Activated CD4-positive, alpha-beta T cell treated with anti-CD3 and anti-CD28 coated beads for 1 hour (primary cell): ENCODE results near the gene FAF2.
"Not testable (repeated sequence)": the region's sequence is repeated elsewhere in the genome, so short reads cannot be mapped to it uniquely, and the experiment has no call there.

Experiments used
- DNase-seq: peaks from one replicate; pipeline ENCODE4 v3.0.0-alpha.2; 2020

Gene FAF2

GRCh38 chr5:176463113-176463764 is 15.1 kb downstream of the FAF2 start:
- DNase-seq = no peak

- DNase-seq = no peak
Observed at GRCh38 chr5:176466245-176466871, 18.2 kb downstream of the FAF2 start.

GRCh38 chr5:176469296-176469695 is 21.1 kb downstream of the FAF2 start:
- DNase-seq = no peak

- no peak for DNase-seq
Observed at GRCh38 chr5:176470539-176470938, 22.4 kb downstream of the FAF2 start.

- DNase-seq = no peak
Observed at GRCh38 chr5:176471098-176471497, 22.9 kb downstream of the FAF2 start.

GRCh38 chr5:176473335-176474006 is 25.3 kb downstream of the FAF2 start:
- DNase-seq = no peak

- DNase-seq = no peak
Observed at GRCh38 chr5:176474476-176474875, 26.3 kb downstream of the FAF2 start.

- no peak for DNase-seq
Observed at GRCh38 chr5:176481711-176482110, 33.5 kb downstream of the FAF2 start.

GRCh38 chr5:176485176-176485575 is 37.0 kb downstream of the FAF2 start:
- DNase-seq = no peak

- DNase-seq = no peak
Observed at GRCh38 chr5:176486189-176486757, 38.1 kb downstream of the FAF2 start.

- not testable (repeated sequence) for DNase-seq
Observed at GRCh38 chr5:176487160-176487559, 39.0 kb downstream of the FAF2 start.

GRCh38 chr5:176489077-176489476 is 40.9 kb downstream of the FAF2 start:
- no peak for DNase-seq

- no peak for DNase-seq
Observed at GRCh38 chr5:176490301-176490700, 42.1 kb downstream of the FAF2 start.

- DNase-seq = no peak
Observed at GRCh38 chr5:176491101-176491502, 42.9 kb downstream of the FAF2 start.

- no peak for DNase-seq
Observed at GRCh38 chr5:176491901-176492300, 43.7 kb downstream of the FAF2 start.

- no peak for DNase-seq
Observed at GRCh38 chr5:176492431-176492830, 44.2 kb downstream of the FAF2 start.

GRCh38 chr5:176497852-176498251 is 49.7 kb downstream of the FAF2 start:
- DNase-seq = no peak

- no peak for DNase-seq
Observed at GRCh38 chr5:176499273-176499672, 51.1 kb downstream of the FAF2 start.

- no peak for DNase-seq
Observed at GRCh38 chr5:176500511-176500910, 52.3 kb downstream of the FAF2 start.

- no peak for DNase-seq
Observed at GRCh38 chr5:176501333-176501732, 53.1 kb downstream of the FAF2 start.

GRCh38 chr5:176503496-176503895 is 55.3 kb downstream of the FAF2 start:
- no peak for DNase-seq

GRCh38 chr5:176507911-176508310 is 59.7 kb downstream of the FAF2 start:
- no peak for DNase-seq

GRCh38 chr5:176508603-176509002 is 60.4 kb downstream of the FAF2 start:
- no peak for DNase-seq

GRCh38 chr5:176513788-176514187 is 65.6 kb downstream of the FAF2 start:
- no peak for DNase-seq
